Measurements from ENCODE around the gene SGSM2. TPM values are rescaled to one million over a fixed set of nuclear protein-coding genes. Genes with fewer than 3 reads are reported as not detected.
"Not testable (repeated sequence)": the region's sequence is repeated elsewhere in the genome, so short reads cannot be mapped to it uniquely, and the experiment has no call there.

SGSM2 gene
- polyA plus RNA-seq, 1 donor from 2014 or later = 222 TPM

GRCh38 chr17:2312736-2313135, 24.6 kb upstream of the SGSM2 start:
- H3K9me2 ChIP-seq (ENCODE audit: insufficient read depth, low read length) = no peaks in the 10 kb centered on the region
- no peak overlapping the region for H3K4me3 ChIP-seq (ENCODE audit: low read length)
- H3K79me2 ChIP-seq (replicated peaks; ENCODE audit: insufficient read depth, low read length) = no peaks in the 10 kb centered on the region
- no peak overlapping the region for H3K27ac ChIP-seq (ENCODE audit: low read length)
- no peak overlapping the region for H3K4me2 ChIP-seq (ENCODE audit: low read length)
- no peaks in the 10 kb centered on the region for H4K20me1 ChIP-seq (ENCODE audit: insufficient read depth)
- H3K27me3 ChIP-seq (ENCODE audit: insufficient read depth, low read depth, low read length) = no peaks in the 10 kb centered on the region
- H3K9ac ChIP-seq (ENCODE audit: low read length) = no peak overlapping the region
- no peaks in the 10 kb centered on the region for H3F3A ChIP-seq (ENCODE audit: insufficient read depth, low read length, poor library complexity, severe bottlenecking)
- TF ChIP-seq RAD21 (conservative IDR thresholded peaks at IDR 0.05) (no peak), TAF1 (IDR thresholded peaks at IDR 0.05; ENCODE audit: low read depth) (no peak), EZH2 (IDR thresholded peaks at IDR 0.05; ENCODE audit: borderline replicate concordance, insufficient read depth, low read length, poor library complexity, severe bottlenecking) (no peak), SMC3 (conservative IDR thresholded peaks at IDR 0.05; ENCODE audit: poor library complexity) (no peak), REST (IDR thresholded peaks at IDR 0.05; ENCODE audit: borderline replicate concordance) (no peak), POLR2AphosphoS5 (IDR thresholded peaks at IDR 0.05) (no peak), EP300 (conservative IDR thresholded peaks at IDR 0.05; ENCODE audit: poor library complexity, severe bottlenecking) (no peak), CTCF (IDR thresholded peaks at IDR 0.05; ENCODE audit: poor library complexity, severe bottlenecking) (no peak), MXI1 (conservative IDR thresholded peaks at IDR 0.05; ENCODE audit: poor library complexity, severe bottlenecking) (no peak)
- no peaks in the 10 kb centered on the region for H3K36me3 ChIP-seq (ENCODE audit: insufficient read depth, low read length)
- H2AFZ ChIP-seq (ENCODE audit: low read depth, low read length) = no peak overlapping the region
- no peaks in the 10 kb centered on the region for H3K9me3 ChIP-seq (ENCODE audit: low read length)

GRCh38 chr17:2316916-2317205, 20.4 kb upstream of the SGSM2 start:
- H3K9me3 ChIP-seq (ENCODE audit: low read length); H4K20me1 ChIP-seq (ENCODE audit: insufficient read depth); H3K36me3 ChIP-seq (ENCODE audit: insufficient read depth, low read length); H3K27me3 ChIP-seq (ENCODE audit: insufficient read depth, low read depth, low read length); H3K4me2 ChIP-seq (ENCODE audit: low read length); H3K9me2 ChIP-seq (ENCODE audit: insufficient read depth, low read length); H3K9ac ChIP-seq (ENCODE audit: low read length); H3K79me2 ChIP-seq (replicated peaks; ENCODE audit: insufficient read depth, low read length); H3K27ac ChIP-seq (ENCODE audit: low read length); H3K4me3 ChIP-seq (ENCODE audit: low read length); H3F3A ChIP-seq (ENCODE audit: insufficient read depth, low read length, poor library complexity, severe bottlenecking); H2AFZ ChIP-seq (ENCODE audit: low read depth, low read length): not testable (repeated sequence)

GRCh38 chr17:2317796-2318195, 19.5 kb upstream of the SGSM2 start:
- Histone ChIP-seq H3K27ac (ENCODE audit: low read length) (no peak overlapping the region), H3K9me3 (ENCODE audit: low read length) (no peaks in the 10 kb centered on the region), H3K4me2 (ENCODE audit: low read length) (no peak overlapping the region), H3K79me2 (replicated peaks; ENCODE audit: insufficient read depth, low read length) (no peaks in the 10 kb centered on the region), H3F3A (ENCODE audit: insufficient read depth, low read length, poor library complexity, severe bottlenecking) (no peaks in the 10 kb centered on the region), H3K4me3 (ENCODE audit: low read length) (no peak overlapping the region), H3K9ac (ENCODE audit: low read length) (no peak overlapping the region), H4K20me1 (ENCODE audit: insufficient read depth) (no peaks in the 10 kb centered on the region), H3K36me3 (ENCODE audit: insufficient read depth, low read length) (no peaks in the 10 kb centered on the region), H3K27me3 (ENCODE audit: insufficient read depth, low read depth, low read length) (no peaks in the 10 kb centered on the region), H2AFZ (ENCODE audit: low read depth, low read length) (no peak overlapping the region), H3K9me2 (ENCODE audit: insufficient read depth, low read length) (no peaks in the 10 kb centered on the region)
- TF ChIP-seq MXI1 (conservative IDR thresholded peaks at IDR 0.05; ENCODE audit: poor library complexity, severe bottlenecking) (no peak), EZH2 (IDR thresholded peaks at IDR 0.05; ENCODE audit: borderline replicate concordance, insufficient read depth, low read length, poor library complexity, severe bottlenecking) (no peak), CTCF (IDR thresholded peaks at IDR 0.05; ENCODE audit: poor library complexity, severe bottlenecking) (no peak), RAD21 (conservative IDR thresholded peaks at IDR 0.05) (no peak), SMC3 (conservative IDR thresholded peaks at IDR 0.05; ENCODE audit: poor library complexity) (no peak), EP300 (conservative IDR thresholded peaks at IDR 0.05; ENCODE audit: poor library complexity, severe bottlenecking) (no peak), POLR2AphosphoS5 (IDR thresholded peaks at IDR 0.05) (no peak), REST (IDR thresholded peaks at IDR 0.05; ENCODE audit: borderline replicate concordance) (no peak), TAF1 (IDR thresholded peaks at IDR 0.05; ENCODE audit: low read depth) (no peak)
